ENCODE measurements around the gene COL18A1.
"Not testable (repeated sequence)": the region's sequence is repeated elsewhere in the genome, so short reads cannot be mapped to it uniquely, and the experiment has no call there.

- TF ChIP-seq CTCF (IDR thresholded peaks at IDR 0.05; ENCODE audit: poor library complexity); EZH2phosphoT487 (IDR thresholded peaks at IDR 0.05; ENCODE audit: low read depth, severe bottlenecking, unreplicated experiment): not testable (repeated sequence)
Observed at GRCh38 chr21:45363272-45363671, 41.7 kb upstream of the COL18A1 start.

All from hepatocyte (in vitro differentiated cells).